Mesenteric fat pad (tissue), 1 donor: ENCODE data around the gene CHRDL2. TPM values are rescaled to one million over a fixed set of nuclear protein-coding genes. Genes with fewer than 3 reads are reported as not detected.
"Not testable (repeated sequence)": the region's sequence is repeated elsewhere in the genome, so short reads cannot be mapped to it uniquely, and the experiment has no call there.

Source experiments
- DNase-seq: peaks from one replicate; pipeline ENCODE4 v3.0.0-alpha.2; 2020; ENCODE audit warnings: low spot score
- microRNA-seq: library from miRNA; unstranded; fragments of <30 nt; microRNA quantifications from one replicate; pipeline ENCODE4 v1.2.0, GENCODE V29; 2020; ENCODE audit warnings: borderline number of aligned reads
- total RNA-seq: library from RNA; stranded (reverse); fragmentation: NEBNext Ultra II Directional; extraction: Animal tissue kit (Norgen Biotek cat#: 25700); gene quantifications from one replicate; pipeline ENCODE4 v1.2.1, GENCODE V29; 2021
- donor health status: DM: yes; HTN: yes; CAD: no.

The CHRDL2 gene
- total RNA-seq, 1 donor from 2014 or later: 0.67 TPM

DNA sequence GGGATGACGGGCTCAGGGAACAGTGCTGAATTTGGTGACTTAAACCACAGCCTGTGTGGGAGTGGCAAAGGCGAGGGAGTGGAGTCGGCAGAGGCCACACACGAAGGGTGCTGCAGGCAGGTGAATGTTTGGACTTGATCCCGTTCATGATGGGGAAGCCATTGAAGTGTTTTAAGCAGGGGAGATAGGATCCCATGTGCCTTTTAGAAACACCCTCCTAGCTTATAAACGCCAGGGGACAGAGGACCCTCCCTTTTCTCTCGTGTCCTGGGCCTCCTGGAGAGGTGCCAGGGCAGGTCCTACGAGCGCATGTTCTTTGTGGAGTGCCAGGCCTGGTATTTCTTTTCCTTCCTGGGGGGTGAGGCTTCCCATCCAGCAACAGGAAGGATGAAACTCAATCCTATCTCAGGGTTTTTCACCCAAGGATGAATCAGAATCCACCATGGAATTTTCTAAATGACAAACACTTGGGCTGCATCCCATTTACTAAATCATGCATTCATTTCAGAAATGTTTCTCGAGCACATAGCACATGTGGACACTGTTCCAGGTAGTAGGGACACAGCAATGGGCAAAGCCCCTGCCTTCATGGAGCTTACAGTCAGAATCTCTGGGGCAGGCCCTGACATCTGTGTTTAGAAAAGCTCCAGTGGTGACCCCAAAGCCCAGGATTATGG is 59.6 kb downstream of the CHRDL2 start:
- no peak for DNase-seq

DNA sequence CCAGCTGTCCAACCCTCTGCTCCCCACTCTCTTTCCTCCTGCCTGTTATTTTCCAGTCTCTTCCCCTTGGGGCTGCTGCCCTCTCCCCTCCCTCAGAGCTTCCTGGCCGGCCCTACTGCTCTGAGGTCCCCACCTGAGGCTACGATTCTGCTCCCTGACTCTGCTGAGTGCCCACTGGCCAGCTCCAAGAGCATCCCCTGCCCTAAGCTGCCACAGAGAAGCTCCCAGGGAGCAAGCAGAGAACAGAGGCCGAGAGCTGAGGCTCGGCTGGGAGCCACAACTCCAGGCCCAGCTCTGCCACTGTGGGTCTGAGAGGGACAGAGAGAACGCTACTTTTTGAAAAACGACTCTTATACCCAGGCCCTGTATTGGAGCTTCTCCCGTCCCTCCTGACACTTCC is 61.1 kb downstream of the CHRDL2 start:
- no peak for DNase-seq

DNA sequence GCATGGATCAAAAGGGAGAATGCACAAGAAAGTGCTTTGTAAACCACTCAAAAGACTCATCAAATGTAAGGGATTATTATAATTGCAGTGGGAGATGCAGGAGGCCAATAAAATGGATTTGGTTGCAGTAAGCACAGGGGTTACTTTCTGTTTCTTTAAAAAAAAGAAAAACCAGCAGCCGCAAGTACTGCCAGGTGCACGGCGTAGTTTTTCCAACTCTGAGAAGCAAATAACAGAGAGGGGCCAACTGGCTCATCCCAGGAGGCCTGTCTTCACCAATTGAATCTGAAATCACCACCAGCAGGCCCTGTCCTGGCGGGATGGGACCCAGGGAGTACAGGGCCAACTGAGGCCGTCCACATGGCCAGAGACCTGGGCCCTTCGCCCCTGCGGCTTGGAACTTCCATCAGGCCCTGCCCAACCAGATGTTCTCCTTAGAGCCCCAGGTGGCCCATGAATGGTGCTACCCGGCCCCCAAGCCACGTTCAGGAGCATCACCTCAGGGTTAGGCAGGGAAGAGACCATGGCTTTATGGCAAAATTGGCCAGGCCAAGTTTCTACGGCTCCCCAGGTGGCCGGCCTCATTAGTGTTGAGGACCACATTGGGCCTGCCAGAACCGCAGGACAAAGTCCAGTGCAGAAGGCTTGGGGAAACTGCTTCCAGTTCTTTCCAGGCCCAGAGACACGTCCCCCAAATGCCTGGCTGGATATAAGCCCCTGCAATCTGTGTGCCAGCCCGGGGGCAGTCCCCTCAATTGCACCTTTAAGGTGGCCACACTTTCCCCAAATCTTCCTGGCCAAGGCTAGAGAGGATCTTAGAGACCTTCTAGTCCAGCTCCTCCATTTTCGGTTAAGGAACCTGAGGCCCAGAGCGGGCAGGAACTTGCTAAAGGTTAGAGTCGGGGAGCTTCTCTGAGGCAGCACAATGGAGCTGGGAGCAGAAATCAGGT is 61.7 kb downstream of the CHRDL2 start:
- DNase-seq: no peak

DNA sequence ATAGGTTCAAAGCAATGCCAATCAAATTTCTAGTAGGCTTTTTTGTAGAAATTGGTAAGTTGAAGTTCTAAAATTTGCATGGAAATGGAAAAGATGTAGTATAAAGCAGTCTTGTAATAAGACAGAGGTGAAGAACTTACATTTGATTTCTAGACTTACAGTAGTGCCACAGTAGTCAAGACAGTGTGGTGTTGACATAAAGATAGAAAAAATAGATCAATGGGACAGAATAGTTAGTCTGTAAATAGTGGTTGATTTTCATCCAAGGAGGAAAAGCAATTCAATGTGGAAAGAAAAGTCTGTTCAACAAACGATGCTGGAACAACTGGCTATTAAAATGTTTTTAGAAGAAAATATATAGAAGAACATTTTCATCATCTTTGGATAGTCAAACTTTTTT is 67.9 kb downstream of the CHRDL2 start:
- DNase-seq: no peak

DNA sequence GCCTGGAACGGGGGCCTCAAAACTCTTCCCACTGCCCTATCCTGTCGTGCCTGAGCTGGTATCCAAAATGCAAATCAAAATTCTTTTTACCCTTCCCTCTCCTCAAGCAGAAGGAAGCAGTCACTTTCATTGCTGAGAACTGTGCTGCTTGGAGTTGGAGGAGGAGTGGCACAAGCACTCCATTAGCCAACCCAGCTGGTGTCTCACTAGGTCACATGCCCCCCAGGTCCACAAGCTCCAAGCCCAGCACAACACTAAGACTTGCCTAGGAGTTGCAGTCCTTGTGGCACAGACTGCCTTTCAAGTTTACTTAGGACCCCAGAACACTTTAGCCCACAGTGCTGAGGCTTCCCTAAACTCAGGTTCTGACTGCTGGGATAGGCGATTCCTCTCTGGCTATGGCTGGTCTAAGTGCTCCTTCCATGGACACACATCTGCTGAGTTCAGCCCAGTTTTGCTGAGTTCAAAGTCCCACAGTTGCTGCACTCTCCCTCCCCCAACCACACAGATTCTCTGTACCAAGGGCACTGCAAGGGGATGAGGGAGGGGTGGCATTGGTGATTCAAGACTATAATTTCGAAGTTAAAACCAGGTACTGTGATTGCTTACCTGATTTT is 68.6 kb downstream of the CHRDL2 start:
- DNase-seq: no peak

DNA sequence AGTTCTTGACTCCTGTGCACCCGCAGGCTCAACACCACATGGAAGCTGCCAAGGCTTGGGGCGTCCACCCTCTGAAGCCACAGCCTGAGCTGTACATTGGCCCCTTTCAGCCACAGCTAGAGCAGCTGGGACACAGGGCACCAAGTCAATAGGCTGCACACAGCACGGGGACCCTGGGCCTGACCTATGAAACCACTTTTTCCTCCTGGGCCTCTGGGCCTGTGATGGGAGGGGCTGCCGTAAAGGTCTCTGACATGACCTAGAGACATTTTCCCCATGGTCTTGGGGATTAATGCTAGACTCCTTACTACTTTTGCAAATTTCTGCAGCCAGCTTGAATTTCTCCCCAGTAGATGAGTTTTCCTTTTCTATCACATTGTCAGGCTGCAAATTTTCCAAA is 72.1 kb downstream of the CHRDL2 start:
- not testable (repeated sequence) for DNase-seq

DNA sequence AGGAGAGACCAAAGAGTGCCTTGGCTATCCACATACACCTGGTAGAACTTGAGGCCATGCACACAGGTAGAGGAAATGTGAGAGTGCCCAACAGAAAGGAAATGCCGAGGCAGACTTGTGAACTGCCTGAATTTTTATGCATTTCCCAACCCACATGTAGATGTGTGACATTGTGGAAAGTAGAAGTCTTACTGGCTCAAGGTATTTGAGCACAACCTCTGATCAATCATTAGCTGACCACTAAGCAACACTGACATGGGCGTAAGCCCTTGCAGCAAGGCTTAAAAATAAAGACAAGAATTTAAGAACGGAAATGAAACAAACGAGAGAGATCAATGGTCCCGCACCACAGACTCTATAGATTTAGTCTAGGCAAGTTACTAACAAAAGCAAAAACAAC is 76.2 kb downstream of the CHRDL2 start:
- no peak for DNase-seq

DNA sequence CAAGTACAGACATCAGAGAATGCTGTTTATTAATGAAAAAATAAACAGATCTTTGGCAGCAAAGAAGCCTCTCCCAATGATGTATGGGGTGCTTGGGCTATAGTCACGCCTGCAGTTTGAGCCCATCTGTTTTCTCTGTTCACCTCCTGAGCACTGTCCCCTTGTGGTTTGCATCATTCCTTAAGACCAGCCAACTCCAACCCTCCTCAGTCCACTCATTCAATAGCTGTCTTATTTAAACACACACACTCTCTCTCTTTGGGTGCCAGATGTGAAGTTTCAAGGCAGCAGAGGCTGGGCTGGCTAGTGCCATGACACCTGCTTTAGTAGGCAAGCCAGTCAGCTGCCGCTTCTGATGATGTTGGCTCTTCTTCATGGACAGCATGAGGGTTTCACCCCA is 80.7 kb downstream of the CHRDL2 start:
- no peak for DNase-seq

DNA sequence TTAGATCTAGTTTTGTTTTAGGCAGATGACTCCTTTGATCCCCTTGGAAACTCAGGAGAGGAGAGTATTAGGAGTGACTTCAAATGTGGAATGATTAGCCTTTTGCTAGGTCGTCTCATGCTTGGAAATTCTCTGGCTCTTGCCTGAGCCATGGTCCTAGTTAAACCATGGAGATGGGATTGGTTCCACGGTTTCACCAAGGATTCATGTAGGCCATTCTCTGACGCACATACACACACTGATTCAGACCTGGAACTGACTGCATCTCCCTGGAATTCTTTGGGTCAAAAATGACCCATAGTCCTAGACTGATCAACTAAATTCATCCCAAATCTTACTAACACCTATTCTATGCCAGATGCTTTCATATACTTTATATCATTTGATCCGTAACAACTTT is 82.3 kb downstream of the CHRDL2 start:
- no peak for DNase-seq

DNA sequence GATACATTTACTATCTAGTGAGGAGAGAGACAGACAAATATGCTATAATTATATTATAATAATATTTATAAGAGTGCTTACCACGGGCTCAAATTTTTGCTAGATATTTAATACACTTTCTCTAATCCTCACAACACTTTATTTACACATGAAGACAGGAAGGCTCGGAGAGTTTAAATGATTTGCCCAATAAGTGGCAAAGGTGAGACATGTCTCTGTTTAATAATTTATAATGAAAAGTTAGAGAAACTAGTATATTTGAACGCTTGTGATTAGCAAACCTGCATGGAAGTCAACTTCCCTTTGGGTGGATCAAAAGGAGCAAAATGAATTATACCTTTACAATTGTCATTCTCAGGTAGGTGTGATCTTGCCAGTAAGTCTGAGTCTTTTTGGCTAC is 83.4 kb downstream of the CHRDL2 start:
- DNase-seq: no peak

DNA sequence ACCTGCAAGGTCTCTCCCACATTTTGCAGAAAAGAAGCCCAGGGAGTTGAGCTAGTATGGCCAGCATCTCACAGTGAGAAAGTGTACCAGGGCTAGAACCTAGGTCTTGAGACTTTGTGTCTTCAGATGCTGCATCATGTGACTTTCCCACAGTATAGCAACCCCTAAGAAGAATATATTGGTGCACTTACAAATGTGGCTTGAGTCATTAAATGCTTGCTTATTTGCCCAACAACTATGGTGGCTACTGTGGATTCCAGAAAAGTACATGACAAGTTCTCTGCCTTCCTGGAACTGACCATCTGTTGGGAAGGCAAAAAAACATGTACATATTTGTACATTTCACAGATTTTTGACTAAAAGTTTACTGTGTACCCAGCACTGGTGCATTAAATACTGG is 83.8 kb downstream of the CHRDL2 start:
- DNase-seq: no peak

DNA sequence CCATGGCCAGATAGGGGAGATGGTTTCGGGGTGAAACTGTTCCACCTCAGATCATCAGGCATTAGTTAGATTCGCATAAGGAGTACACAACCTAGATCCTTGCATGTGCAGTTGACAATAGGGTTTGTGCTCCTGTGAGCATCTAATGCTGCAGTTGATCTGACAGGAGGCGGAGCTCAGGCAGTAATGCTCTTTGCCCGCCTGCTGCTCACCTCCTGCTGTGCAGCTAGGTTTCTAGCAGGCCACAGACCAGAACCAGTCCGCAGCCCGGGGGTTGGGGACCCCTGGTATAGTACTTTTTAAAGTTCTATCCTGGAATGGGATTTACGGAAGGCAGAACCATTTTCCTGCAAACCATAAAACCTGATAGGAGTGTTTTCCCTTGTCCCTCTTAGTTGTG is 84.3 kb downstream of the CHRDL2 start:
- no peak for DNase-seq

Small RNAs within 50 kb of the gene (microRNA-seq; reads per million reads assigned to microRNA genes)
- gene MIR4696: not detected

Other genes starting within 250 kb of the CHRDL2 start
- gene LIPT2, start 237.7 kb downstream of the CHRDL2 start, total RNA-seq: 1.3 TPM
- 12.5 TPM for gene POLD3, start 138.8 kb downstream of the CHRDL2 start, total RNA-seq
- gene RNF169, start 17.4 kb upstream of the CHRDL2 start, total RNA-seq: 13.6 TPM
- gene XRRA1, start 217.7 kb upstream of the CHRDL2 start, total RNA-seq: 23.4 TPM
- gene SPCS2, start 217.8 kb upstream of the CHRDL2 start, total RNA-seq: 138 TPM